Measurements from ENCODE around the gene MRAS. TPM values are rescaled to one million over a fixed set of nuclear protein-coding genes. Genes with fewer than 3 reads are reported as not detected.

The MRAS gene
- total and polyA plus RNA-seq, 8 donors: 18.1 to 48.0 (median 21.5) TPM

DNA sequence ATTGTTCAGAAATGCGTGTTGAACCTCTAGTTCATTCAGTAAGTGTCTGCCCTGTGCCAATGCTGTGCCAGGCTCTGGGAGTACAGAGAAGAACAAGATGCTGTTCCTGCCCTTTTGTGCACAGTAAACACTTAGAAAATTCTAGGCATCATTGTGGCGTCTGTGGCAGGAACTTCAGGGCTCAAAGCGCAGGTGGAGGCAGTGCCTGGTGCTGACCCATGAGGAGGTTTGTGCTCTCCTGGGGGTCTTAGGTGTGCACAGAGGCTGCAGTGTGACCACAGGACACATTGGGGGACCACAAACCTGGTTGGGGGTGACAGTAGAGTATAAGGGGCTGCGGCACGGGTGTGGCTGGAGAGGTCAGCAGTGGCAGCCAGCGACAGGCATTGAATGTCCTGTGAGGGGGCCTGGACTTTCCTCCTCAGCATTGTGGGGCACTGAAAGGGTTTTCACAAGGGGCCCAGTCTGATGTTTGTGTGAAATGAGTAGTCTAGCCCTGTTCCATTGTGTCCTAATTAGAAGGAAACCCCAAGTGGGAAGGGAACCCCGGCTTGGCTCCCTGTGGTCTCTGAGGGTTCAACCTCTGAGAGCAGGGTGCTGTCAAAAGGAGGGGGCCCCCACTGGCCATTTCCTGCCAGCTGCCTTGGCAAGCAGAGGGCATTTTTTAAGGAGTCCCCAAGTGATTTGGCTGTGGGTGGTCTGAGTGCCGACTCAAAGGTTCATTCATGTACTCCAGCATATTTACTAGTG is 20.9 kb downstream of the MRAS start:
- intact Hi-C loops (cut with DNase I): no loop called here
- peaks cover 0 to 34% of the 10 kb centered on the region in 2 donors for H3K4me1 ChIP-seq
- TF ChIP-seq, protein P1, sequence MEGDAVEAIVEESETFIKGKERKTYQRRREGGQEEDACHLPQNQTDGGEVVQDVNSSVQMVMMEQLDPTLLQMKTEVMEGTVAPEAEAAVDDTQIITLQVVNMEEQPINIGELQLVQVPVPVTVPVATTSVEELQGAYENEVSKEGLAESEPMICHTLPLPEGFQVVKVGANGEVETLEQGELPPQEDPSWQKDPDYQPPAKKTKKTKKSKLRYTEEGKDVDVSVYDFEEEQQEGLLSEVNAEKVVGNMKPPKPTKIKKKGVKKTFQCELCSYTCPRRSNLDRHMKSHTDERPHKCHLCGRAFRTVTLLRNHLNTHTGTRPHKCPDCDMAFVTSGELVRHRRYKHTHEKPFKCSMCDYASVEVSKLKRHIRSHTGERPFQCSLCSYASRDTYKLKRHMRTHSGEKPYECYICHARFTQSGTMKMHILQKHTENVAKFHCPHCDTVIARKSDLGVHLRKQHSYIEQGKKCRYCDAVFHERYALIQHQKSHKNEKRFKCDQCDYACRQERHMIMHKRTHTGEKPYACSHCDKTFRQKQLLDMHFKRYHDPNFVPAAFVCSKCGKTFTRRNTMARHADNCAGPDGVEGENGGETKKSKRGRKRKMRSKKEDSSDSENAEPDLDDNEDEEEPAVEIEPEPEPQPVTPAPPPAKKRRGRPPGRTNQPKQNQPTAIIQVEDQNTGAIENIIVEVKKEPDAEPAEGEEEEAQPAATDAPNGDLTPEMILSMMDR (IDR thresholded peaks at IDR 0.05): no peak
- H3K27me3 ChIP-seq: no peaks in the 10 kb centered on the region
- H3K27ac ChIP-seq: no peak overlapping the region
- DNase-seq (peak in 1 of 4 donors; percentile 18), ATAC-seq (no peak)
- H3K9me3 ChIP-seq: no peaks in the 10 kb centered on the region
- H3K36me3 ChIP-seq: no peaks in the 10 kb centered on the region
- H3K4me3 ChIP-seq: no peak overlapping the region

DNA sequence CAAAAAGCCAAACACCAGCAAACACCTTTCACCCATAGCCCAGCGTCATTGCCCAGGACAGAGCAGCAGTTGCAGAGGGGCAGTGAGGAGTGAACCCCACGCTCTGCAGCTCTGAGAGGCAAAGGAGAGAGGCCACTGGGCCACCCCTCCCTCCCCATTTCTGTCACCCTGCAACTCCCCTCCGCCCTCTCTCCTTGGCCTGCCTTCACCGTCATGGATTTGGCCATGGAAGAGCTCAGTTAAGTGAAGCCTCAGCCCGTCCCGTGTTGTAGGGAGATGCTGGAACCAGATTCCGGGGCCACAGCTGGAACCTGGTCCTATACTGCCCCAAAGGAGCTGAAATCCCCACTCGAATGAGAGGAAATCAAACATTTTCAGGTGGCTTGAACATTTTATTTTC is 21.9 kb downstream of the MRAS start:
- intact Hi-C loops (cut with DNase I): no loop called here
- ATAC-seq: no peak

DNA sequence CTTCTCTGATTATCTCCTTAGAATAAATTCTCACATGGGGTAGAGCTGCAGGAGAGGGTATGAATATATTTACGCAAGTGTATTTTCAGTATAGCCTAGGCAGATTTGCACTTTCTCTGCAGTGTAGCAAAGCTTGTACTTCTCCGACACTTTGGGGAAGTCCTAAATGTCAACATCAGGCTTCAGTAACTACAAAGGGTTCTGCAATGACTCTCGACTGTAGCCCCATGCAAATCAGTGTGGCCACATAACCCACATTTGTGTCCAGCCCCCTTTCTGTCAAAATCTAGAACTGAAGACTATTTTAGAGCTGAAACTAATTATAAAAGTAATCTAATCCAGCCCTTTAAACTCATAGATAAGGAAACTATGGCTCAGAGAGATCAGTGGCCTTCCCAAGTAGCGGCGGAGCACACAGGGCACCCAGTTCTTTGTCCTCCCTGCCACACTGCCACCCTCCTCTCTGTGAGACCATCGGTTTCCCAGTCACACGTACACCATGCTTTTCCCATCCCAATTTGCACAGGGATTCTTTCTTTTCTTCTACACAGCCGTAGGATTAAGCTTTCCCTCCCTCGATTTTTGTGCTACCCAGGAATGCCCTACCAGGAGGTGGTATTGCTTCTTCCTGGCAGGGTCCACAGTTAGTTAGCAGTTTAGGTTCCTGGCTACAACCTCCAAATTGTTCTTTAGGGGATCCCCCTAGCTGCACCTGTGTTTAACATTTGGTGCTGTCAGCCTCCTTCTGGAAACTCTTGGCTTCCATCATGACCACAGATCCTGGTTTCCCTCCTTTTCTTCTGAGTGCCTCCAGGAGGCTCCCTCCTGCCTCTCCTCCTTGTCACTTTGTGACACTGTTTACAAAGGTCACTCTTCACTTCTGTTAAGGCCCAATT is 22.9 kb downstream of the MRAS start:
- Histone ChIP-seq H3K4me1 (peaks cover 0 to 30% of the 10 kb centered on the region in 2 donors), H3K9me3 (no peaks in the 10 kb centered on the region), H3K27me3 (no peaks in the 10 kb centered on the region), H3K36me3 (no peaks in the 10 kb centered on the region), H3K4me3 (no peak overlapping the region), H3K27ac (no peak overlapping the region)
- intact Hi-C loops (cut with DNase I): no loop called here
- TF ChIP-seq, protein P1 (IDR thresholded peaks at IDR 0.05): no peak
- DNase-seq (no peak), ATAC-seq (peak; percentile 60)

More for the DNA sequence above, 21.9 kb downstream of the MRAS start:
- Histone ChIP-seq H3K4me1 (peaks cover 0 to 34% of the 10 kb centered on the region in 2 donors), H3K4me3 (no peak overlapping the region), H3K27ac (no peak overlapping the region), H3K27me3 (no peaks in the 10 kb centered on the region), H3K36me3 (no peaks in the 10 kb centered on the region), H3K9me3 (no peaks in the 10 kb centered on the region)
- TF ChIP-seq, protein P1 (IDR thresholded peaks at IDR 0.05): no peak
- no peak for DNase-seq

DNA sequence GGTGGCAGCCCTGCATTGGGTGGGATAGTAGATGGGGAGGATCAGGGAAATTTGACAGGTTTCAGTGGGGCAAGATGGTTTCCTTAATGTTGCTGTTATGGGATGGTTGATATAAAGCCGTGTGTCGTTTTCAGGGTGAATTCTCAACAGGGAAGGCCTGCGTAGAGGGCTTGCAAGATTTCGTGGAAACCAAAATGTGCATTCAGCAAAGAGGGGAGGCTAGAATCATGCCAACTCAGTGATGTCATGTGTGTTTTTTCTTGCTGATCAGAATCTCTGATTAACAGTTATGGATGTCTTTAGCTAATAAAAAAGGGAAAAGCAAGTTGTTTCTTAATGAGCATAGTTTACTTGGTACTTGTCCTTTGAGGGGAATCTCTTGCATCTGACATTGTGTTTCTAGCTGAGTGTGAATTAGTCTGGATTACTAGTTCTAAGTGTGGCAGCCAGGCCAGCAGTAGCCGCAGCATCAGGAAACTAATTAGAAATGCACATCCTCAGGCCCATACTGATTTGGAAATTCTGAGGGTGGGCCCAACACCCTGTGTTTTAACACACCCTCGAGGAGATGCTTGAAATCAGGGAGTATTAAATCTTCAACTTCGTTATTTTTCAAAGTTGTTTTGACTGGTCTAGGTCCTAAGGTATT is 24.8 kb downstream of the MRAS start:
- no peak overlapping the region for H3K27ac ChIP-seq
- intact Hi-C loops (cut with DNase I): no loop called here

More for the DNA sequence above, 24.8 kb downstream of the MRAS start:
- H3K36me3 ChIP-seq: no peaks in the 10 kb centered on the region
- H3K9me3 ChIP-seq: no peaks in the 10 kb centered on the region
- DNase-seq (no peak), ATAC-seq (no peak)
- peaks cover 0 to 14% of the 10 kb centered on the region in 2 donors for H3K4me1 ChIP-seq
- no peak overlapping the region for H3K4me3 ChIP-seq
- TF ChIP-seq, protein P1 (IDR thresholded peaks at IDR 0.05): no peak
- no peaks in the 10 kb centered on the region for H3K27me3 ChIP-seq
